Stimulated activated CD8-positive, alpha-beta memory T cell treated with anti-CD3 and anti-CD28 coated beads, Interleukin-7, amount 100 ng/mL, for 4 hours (primary cell): ENCODE results near the gene KCNK2.

Source experiments
- DNase-seq, 2 donors: peaks; one replicate each; pipeline ENCODE4 v3.0.0-alpha.2; 2020; ENCODE audit warnings: low read depth in 2 of 2

KCNK2 gene

GRCh38 chr1:215095524-215095923 lies 13.0 kb downstream of the KCNK2 start:
- no peak for DNase-seq

GRCh38 chr1:215101511-215101910 lies 19.0 kb downstream of the KCNK2 start:
- no peak for DNase-seq

GRCh38 chr1:215104283-215104682 lies 21.7 kb downstream of the KCNK2 start:
- no peak for DNase-seq

- no peak for DNase-seq
Measured at GRCh38 chr1:215106067-215106466, 23.5 kb downstream of the KCNK2 start.

GRCh38 chr1:215109171-215109570 lies 26.6 kb downstream of the KCNK2 start:
- DNase-seq: no peak

- no peak for DNase-seq
Measured at GRCh38 chr1:215111916-215112315, 29.4 kb downstream of the KCNK2 start.

- DNase-seq: no peak
Measured at GRCh38 chr1:215113776-215114153, 31.2 kb downstream of the KCNK2 start.

- no peak for DNase-seq
Measured at GRCh38 chr1:215114154-215114933, 31.8 kb downstream of the KCNK2 start.

GRCh38 chr1:215115760-215116159 lies 33.2 kb downstream of the KCNK2 start:
- no peak for DNase-seq

GRCh38 chr1:215118081-215118480 lies 35.5 kb downstream of the KCNK2 start:
- no peak for DNase-seq

GRCh38 chr1:215119056-215119455 lies 36.5 kb downstream of the KCNK2 start:
- no peak for DNase-seq

- DNase-seq: no peak
Measured at GRCh38 chr1:215119719-215120365, 37.3 kb downstream of the KCNK2 start.

- DNase-seq: no peak
Measured at GRCh38 chr1:215128504-215128903, 46.0 kb downstream of the KCNK2 start.

- no peak for DNase-seq
Measured at GRCh38 chr1:215131291-215131690, 48.8 kb downstream of the KCNK2 start.

GRCh38 chr1:215132156-215132555 lies 49.6 kb downstream of the KCNK2 start:
- no peak for DNase-seq

GRCh38 chr1:215133532-215133931 lies 51.0 kb downstream of the KCNK2 start:
- no peak for DNase-seq

GRCh38 chr1:215137985-215138384 lies 55.4 kb downstream of the KCNK2 start:
- no peak for DNase-seq

GRCh38 chr1:215140135-215140534 lies 57.6 kb downstream of the KCNK2 start:
- DNase-seq: no peak

GRCh38 chr1:215141460-215141859 lies 58.9 kb downstream of the KCNK2 start:
- no peak for DNase-seq

GRCh38 chr1:215143497-215143896 lies 61.0 kb downstream of the KCNK2 start:
- no peak for DNase-seq

GRCh38 chr1:215146240-215146975 lies 63.9 kb downstream of the KCNK2 start:
- DNase-seq: no peak

- no peak for DNase-seq
Measured at GRCh38 chr1:215147024-215147423, 64.5 kb downstream of the KCNK2 start.
